GM20000 (cell line): ENCODE results near the gene PKIG.
"Not testable (repeated sequence)": the region's sequence is repeated elsewhere in the genome, so short reads cannot be mapped to it uniquely, and the experiment has no call there.

Experiments used
- DNase-seq: peaks from one replicate; pipeline ENCODE4 v3.0.0; 2012; ENCODE audit warnings: low spot score
- TF ChIP-seq, protein P1 (sequence below): IDR thresholded peaks from 2 replicates; pipeline ENCODE4 v1.5.1; 2012; ENCODE audit warnings: mild to moderate bottlenecking, control low read depth; ENCODE audit errors: extremely low read depth, missing control alignments

Gene PKIG

DNA sequence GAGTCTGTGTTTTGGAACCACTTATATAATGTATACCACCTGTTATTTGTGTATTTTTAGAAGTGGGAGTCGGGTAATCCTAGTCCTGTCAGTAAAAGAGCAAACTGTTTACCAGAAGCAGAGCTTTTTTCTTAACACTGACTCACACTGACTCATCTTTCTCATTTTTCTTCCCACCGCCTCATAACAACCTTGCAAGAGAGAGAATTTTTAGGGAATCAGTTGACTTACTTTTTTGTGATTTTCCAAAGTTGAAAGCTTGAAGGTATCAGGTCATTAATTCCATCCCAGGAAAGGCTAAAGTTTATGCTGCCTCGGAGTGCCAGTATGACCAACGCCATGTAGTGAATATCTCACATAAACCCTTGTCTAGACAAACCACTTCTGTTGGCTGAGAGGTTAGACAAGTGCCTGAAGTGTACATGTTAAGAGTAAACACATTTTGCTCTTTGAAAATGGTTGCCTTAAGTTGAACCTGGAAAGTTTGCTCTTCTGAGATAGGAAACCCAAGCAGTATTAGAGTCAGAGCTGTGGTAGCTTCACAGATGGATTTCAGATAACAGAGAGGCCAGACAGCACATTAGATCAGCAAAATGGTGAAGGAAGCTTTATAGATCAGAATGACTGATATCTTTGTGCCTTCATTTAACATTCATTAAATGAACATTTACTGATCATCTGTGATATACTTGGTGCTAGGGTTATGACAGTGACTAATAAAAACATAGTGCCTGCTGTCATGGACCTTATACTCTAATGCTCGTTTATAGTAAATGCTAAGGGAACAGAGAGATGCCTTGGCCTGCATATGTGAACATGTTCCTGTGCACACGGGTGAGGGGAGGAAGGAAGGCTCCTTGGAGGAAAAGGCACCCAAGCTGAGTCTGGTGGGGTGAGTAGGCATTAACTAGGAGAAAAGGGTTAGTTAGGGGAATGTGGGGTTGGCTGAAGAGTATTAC, 29.1 kb upstream of the PKIG start:
- no peak for DNase-seq
- TF ChIP-seq, protein P1, sequence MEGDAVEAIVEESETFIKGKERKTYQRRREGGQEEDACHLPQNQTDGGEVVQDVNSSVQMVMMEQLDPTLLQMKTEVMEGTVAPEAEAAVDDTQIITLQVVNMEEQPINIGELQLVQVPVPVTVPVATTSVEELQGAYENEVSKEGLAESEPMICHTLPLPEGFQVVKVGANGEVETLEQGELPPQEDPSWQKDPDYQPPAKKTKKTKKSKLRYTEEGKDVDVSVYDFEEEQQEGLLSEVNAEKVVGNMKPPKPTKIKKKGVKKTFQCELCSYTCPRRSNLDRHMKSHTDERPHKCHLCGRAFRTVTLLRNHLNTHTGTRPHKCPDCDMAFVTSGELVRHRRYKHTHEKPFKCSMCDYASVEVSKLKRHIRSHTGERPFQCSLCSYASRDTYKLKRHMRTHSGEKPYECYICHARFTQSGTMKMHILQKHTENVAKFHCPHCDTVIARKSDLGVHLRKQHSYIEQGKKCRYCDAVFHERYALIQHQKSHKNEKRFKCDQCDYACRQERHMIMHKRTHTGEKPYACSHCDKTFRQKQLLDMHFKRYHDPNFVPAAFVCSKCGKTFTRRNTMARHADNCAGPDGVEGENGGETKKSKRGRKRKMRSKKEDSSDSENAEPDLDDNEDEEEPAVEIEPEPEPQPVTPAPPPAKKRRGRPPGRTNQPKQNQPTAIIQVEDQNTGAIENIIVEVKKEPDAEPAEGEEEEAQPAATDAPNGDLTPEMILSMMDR: no peak

DNA sequence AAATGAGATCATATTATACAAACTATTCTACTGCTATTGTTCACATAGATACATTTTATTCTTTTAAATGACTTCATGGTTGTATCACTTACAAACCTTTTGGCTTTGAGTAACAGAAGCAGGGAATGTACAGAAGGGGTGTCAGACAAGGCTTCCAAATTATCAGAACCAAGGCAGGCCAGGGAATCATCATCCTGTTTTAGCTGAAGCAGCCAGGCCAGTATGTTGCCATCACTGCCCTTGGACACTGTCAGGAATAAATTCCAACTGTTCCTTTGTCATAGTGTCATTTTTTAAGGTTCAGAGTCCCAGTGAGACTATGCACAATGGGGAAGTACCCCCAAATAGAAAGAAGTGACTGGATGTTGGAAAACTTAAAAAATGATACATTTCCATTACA, 23.1 kb upstream of the PKIG start:
- no peak for DNase-seq

DNA sequence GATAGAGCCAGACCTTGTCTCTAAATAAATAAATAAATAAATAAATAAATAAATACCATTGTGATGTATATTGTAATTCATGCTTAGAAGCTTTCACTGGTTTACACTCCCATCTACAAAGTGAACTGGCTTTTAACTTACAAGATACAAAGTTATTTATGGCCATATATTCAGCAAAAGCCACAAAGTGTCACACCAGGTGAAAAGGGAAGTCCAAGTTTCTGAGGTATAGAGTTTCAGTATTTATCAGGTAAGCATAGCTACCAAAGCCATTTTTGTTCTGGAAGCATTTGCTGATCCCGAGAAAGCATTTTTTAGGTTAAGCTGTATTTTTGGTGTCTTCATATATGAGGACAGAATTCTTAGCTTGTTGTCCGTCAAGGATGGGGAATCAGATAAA, 22.1 kb upstream of the PKIG start:
- DNase-seq: no peak
- TF ChIP-seq, protein P1: no peak

More for the DNA sequence above, 23.1 kb upstream of the PKIG start:
- TF ChIP-seq, protein P1: no peak

DNA sequence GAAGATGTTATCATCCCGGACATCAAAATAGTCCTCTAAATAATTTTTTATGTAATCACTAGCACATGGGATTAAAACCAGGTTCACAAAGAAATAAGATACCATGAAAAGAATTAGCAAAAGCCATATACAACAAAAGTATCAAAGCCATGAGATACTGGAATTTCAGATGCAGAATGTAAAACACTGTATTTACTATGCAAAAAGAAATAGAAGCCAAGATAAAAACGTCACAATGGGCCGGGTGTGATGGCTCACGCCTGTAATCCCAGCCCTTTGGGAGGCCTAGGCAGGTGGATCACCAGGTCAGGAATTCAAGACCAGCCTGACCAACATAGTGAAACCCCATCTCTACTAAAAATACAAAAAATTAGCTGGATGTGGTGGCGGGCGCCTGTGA, 21.6 kb upstream of the PKIG start:
- DNase-seq: not testable (repeated sequence)

DNA sequence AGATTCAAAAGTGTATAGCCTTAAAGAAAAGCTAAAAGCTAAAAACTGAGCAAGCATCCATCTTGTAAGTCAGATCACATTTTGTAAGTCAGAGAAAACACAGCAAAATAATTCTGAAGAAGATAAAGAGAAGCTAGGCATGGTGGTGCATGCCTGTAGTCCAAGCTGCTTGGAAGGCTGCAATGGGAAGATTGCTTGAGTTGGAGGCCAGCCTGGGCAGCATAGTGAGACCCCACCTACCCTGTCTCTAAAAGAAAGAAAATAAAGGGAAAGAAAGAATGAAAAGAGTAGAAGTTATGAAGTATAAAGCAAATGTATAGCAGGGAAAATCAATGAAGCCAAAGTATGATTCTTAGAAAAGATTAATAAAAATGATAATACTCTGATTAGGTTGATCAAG, 20.5 kb upstream of the PKIG start:
- DNase-seq: no peak
- TF ChIP-seq, protein P1: no peak

DNA sequence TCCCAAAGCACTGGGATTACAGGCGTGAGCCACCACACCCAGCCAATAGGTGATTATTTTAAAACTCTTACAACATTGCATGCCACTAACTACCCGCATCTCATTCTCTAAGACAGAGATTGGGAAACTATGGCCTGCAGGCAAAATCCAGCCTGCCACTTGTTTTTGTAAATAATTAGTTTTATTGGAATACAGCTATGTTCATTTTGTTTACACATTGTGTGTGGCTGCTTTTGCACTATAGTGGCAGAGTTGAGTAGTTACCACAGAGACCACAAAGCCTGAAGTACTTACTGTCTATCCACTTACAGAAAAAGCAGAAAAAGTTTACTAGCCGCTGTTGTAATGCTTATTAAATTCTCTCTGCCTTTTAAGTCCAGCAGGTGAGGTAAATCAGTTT, 16.4 kb upstream of the PKIG start:
- TF ChIP-seq, protein P1: no peak
- DNase-seq: no peak

DNA sequence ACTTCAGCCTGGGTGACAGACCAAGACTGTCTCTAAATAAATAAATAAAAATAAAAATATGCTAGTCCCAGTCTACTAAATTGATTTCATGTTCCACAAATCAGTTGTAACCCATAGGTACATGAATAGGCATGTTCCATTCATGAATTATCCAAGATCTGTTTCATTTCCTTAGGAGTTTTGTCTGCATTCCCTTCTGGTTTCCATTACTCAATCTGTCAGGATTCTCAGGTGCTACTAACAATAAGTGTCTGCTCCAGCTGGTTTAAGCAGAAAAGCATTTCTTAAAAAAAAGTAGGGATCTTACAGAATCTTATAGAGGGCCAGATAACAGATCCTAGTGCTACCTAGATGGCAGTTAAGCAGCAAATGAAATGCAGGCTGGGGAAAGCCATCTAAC, 15.6 kb upstream of the PKIG start:
- TF ChIP-seq, protein P1: no peak
- DNase-seq: no peak

DNA sequence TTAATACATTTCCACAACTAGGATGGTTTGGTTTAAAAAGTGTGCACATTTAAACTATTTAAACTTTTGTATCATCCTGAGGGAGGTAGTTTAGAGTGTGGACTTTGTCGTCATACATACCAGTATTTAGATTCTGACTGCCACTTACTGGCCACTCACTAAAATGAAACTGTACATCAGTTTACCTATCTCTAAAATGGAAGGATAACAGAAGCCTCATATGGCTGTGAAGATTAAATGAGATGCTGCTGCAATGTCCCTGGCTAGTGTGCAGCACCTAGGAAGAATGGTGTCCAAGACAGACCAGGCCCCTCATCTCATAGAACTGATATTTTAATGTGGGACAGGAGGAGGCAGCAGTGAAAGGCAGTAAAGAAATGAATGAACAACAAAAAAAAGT, 12.0 kb upstream of the PKIG start:
- TF ChIP-seq, protein P1: no peak
- no peak for DNase-seq
